Measurements from ENCODE around the gene TMEM94.
A peak's percentile ranks its signal among the peaks of the same experiment; 100 is the strongest.

The TMEM94 gene

DNA sequence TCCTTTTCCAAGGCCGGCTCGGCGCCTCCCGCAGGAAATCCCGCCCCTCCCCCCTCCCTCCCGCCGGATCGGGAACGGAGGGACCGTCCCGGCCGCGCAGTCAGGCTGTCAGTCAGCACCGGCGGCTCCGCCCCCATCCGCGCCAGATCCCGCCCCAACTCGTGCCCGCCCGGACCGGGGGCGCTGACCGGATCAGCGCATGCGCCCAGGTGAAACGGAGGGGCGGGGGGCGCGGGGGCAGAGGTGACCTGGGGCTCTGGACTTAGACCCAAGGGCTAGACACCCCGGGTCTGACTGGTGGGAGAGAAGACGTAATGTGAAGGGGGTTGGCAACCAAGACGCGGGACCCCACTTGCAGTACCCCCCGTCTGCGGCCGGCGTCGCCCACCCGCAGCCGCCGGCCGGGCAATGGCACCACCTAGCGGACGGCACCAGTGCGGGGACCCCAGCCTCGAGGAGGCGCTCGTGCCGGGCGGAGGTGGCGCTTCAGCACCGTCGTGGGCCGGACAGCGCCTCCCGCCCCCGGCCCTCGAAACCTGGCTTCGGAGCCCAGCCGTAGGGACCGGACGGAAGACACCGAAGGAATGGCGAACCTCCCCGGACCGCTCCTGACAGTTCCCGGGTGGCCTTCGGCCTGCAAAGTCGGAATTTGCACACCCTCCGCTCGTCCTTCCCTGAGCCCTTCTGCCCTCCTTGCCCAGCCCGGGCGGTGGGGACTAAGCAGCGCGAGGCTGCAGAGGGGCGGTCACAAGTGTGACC, 59.2 kb downstream of the TMEM94 start, which contains the start of gene CASKIN2:
Gene CASKIN2, minus strand, starts transcription at position 42 of the 759 bp plus-strand sequence. CDS start 1,733 bp downstream, outside the sequence.
- Histone ChIP-seq H3K27me3 (ENCODE audit: control insufficient read depth in 3 of 3, insufficient read depth in 3 of 3, low read depth in 1 of 3, low read length in 3 of 3) (no peaks in the 10 kb centered on the region), H2BK120ac (ENCODE audit: low read depth, low read length) (no peak within 1 kb of the TSS), H2BK5ac (ENCODE audit: low read length) (peak within 1 kb of the TSS; percentile 99), H3K4me1 (ENCODE audit: control insufficient read depth in 2 of 2, insufficient read depth in 1 of 2, low read depth in 1 of 2, low read length in 2 of 2) (peaks cover 12 to 18% of the 10 kb centered on the region in 2 donors), H3K4me2 (ENCODE audit: insufficient read depth, low read length, poor library complexity, severe bottlenecking) (peak within 1 kb of the TSS; percentile 100), H3K23ac (ENCODE audit: low read depth, low read length, poor library complexity) (peak within 1 kb of the TSS; percentile 91), H3K79me1 (ENCODE audit: low read depth, low read length) (peaks cover 24% of the 10 kb centered on the region), H2BK15ac (ENCODE audit: low read length) (peak within 1 kb of the TSS; percentile 89), H3K27ac (replicated peaks; ENCODE audit: low read length) (no peak within 1 kb of the TSS), H3K14ac (ENCODE audit: low read length) (peak within 1 kb of the TSS; percentile 97), H3K18ac (ENCODE audit: low read length) (peak within 1 kb of the TSS; percentile 99), H2AFZ (ENCODE audit: low read length) (peak within 1 kb of the TSS; percentile 99), H3K9ac (ENCODE audit: low read depth, low read length, poor library complexity) (peak within 1 kb of the TSS; percentile 91), H4K91ac (ENCODE audit: low read depth, low read length, poor library complexity) (no peak within 1 kb of the TSS), H3K36me3 (replicated peaks in 1 of 2; ENCODE audit: control insufficient read depth in 2 of 2, insufficient read depth in 2 of 2, low read length in 2 of 2) (peaks cover 21 to 59% of the 10 kb centered on the region in 2 donors), H4K8ac (ENCODE audit: low read depth, low read length) (no peak within 1 kb of the TSS), H3K4me3 (ENCODE audit: low read length in 2 of 2) (peak within 1 kb of the TSS; percentile 67 to 99), H2AK5ac (ENCODE audit: low read depth, low read length) (peak within 1 kb of the TSS; percentile 66), H3K4ac (ENCODE audit: low read length) (no peak within 1 kb of the TSS), H2BK12ac (ENCODE audit: low read length) (peak within 1 kb of the TSS; percentile 22), H3K9me3 (replicated peaks in 1 of 2; ENCODE audit: control insufficient read depth in 2 of 2, insufficient read depth in 1 of 2, low read depth in 1 of 2, low read length in 2 of 2) (no peaks in the 10 kb centered on the region)
- DNase-seq (ENCODE audit: low spot score): peak; percentile 95
- WGBS, 2 donors (ENCODE audit: extremely low coverage in 2 of 2, insufficient read length in 2 of 2, insufficient replicate concordance in 1 of 2): no CpG with 5 or more reads among the region's 78 CpGs

DNA sequence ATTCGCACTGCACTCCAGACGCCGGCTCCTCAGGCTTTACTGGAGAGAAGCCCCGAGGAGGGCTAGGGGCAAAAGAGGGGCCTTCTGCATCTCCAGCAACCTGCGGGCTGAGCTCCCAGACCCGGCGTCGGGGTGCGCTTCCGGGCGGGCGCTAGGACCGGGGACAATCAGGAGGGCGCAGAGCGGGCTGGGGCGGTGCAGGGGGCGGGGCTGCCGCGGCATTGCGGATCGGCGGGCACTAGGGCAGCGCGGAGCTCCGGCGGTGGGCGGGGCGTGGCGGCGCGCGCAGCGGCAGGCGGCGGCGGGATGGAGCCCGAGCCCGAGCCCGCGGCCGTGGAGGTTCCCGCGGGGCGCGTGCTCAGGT, 59.8 kb downstream of the TMEM94 start, which contains the start of gene TSEN54:
Gene TSEN54, plus strand, starts transcription at position 274 of the 364 bp plus-strand sequence. Its CDS starts 33 bp downstream, at position 307.
- peak within 1 kb of the TSS; percentile 41 for H3K27ac ChIP-seq (replicated peaks; ENCODE audit: low read length)
- H4K8ac ChIP-seq (ENCODE audit: low read depth, low read length): no peak within 1 kb of the TSS
- peak within 1 kb of the TSS; percentile 91 for H3K23ac ChIP-seq (ENCODE audit: low read depth, low read length, poor library complexity)
- H3K4ac ChIP-seq (ENCODE audit: low read length): no peak within 1 kb of the TSS
- H2AFZ ChIP-seq (ENCODE audit: low read length): peak within 1 kb of the TSS; percentile 99
- peaks cover 12 to 18% of the 10 kb centered on the region in 2 donors for H3K4me1 ChIP-seq (ENCODE audit: control insufficient read depth in 2 of 2, insufficient read depth in 1 of 2, low read depth in 1 of 2, low read length in 2 of 2)
- no CpG with 5 or more reads among the region's 45 CpGs for WGBS, 2 donors (ENCODE audit: extremely low coverage in 2 of 2, insufficient read length in 2 of 2, insufficient replicate concordance in 1 of 2)
- H3K9ac ChIP-seq (ENCODE audit: low read depth, low read length, poor library complexity): peak within 1 kb of the TSS; percentile 83
- no peak within 1 kb of the TSS for H2BK120ac ChIP-seq (ENCODE audit: low read depth, low read length)
- H3K4me2 ChIP-seq (ENCODE audit: insufficient read depth, low read length, poor library complexity, severe bottlenecking): peak within 1 kb of the TSS; percentile 100
- H3K27me3 ChIP-seq (ENCODE audit: control insufficient read depth in 3 of 3, insufficient read depth in 3 of 3, low read depth in 1 of 3, low read length in 3 of 3): no peaks in the 10 kb centered on the region
- no peak within 1 kb of the TSS for H4K91ac ChIP-seq (ENCODE audit: low read depth, low read length, poor library complexity)
- H2AK5ac ChIP-seq (ENCODE audit: low read depth, low read length): no peak within 1 kb of the TSS
- H3K9me3 ChIP-seq (replicated peaks in 1 of 2; ENCODE audit: control insufficient read depth in 2 of 2, insufficient read depth in 1 of 2, low read depth in 1 of 2, low read length in 2 of 2): no peaks in the 10 kb centered on the region
- peaks cover 24% of the 10 kb centered on the region for H3K79me1 ChIP-seq (ENCODE audit: low read depth, low read length)
- peak; percentile 79 for DNase-seq (ENCODE audit: low spot score)
- peak within 1 kb of the TSS; percentile 93 for H3K18ac ChIP-seq (ENCODE audit: low read length)
- H2BK12ac ChIP-seq (ENCODE audit: low read length): no peak within 1 kb of the TSS
- peak within 1 kb of the TSS; percentile 67 to 99 for H3K4me3 ChIP-seq (ENCODE audit: low read length in 2 of 2)
- H3K36me3 ChIP-seq (replicated peaks in 1 of 2; ENCODE audit: control insufficient read depth in 2 of 2, insufficient read depth in 2 of 2, low read length in 2 of 2): peaks cover 23 to 55% of the 10 kb centered on the region in 2 donors
- no peak within 1 kb of the TSS for H3K14ac ChIP-seq (ENCODE audit: low read length)
- H2BK15ac ChIP-seq (ENCODE audit: low read length): no peak within 1 kb of the TSS
- H2BK5ac ChIP-seq (ENCODE audit: low read length): peak within 1 kb of the TSS; percentile 53

DNA sequence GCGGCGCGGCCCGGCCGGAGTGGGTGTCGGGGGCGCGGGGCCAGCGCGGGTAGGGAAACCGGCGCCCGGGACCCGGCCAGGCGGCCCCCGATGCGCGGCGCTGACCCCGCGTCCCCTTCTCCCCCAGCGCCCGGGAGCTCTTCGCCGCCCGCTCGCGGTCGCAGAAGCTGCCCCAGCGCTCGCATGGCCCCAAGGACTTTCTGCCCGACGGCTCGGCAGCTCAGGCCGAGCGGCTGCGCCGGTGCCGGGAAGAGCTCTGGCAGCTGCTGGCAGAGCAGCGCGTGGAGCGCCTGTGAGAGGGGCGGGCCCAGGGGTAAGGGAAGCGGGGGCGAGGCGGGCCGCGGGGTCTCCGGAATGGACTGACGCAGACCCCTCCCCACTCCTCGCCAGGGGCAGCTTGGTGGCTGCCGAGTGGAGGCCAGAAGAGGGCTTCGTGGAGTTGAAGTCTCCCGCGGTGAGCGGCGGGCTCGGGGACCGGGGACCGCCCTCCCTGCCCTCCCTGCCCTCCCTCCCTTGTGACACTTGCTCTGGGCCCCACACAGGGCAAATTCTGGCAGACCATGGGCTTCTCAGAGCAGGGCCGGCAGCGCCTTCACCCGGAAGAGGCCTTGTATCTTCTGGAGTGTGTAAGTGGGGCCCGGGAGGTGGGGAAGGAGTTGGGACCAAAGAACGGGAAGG, 60.3 kb downstream of the TMEM94 start:
- H2BK12ac ChIP-seq (ENCODE audit: low read length): no peak overlapping the region
- peaks cover 24% of the 10 kb centered on the region for H3K79me1 ChIP-seq (ENCODE audit: low read depth, low read length)
- H3K4me1 ChIP-seq (ENCODE audit: control insufficient read depth in 2 of 2, insufficient read depth in 1 of 2, low read depth in 1 of 2, low read length in 2 of 2): peaks cover 12 to 18% of the 10 kb centered on the region in 2 donors
- peak; percentile 50 for DNase-seq (ENCODE audit: low spot score)
- no peak overlapping the region for H3K4ac ChIP-seq (ENCODE audit: low read length)
- no peak overlapping the region for H2BK120ac ChIP-seq (ENCODE audit: low read depth, low read length)
- H2BK15ac ChIP-seq (ENCODE audit: low read length): no peak overlapping the region
- H3K4me2 ChIP-seq (ENCODE audit: insufficient read depth, low read length, poor library complexity, severe bottlenecking): peak overlapping the region; percentile 94
- no peak overlapping the region for H4K8ac ChIP-seq (ENCODE audit: low read depth, low read length)
- H3K4me3 ChIP-seq (ENCODE audit: low read length in 2 of 2): peak overlapping the region; percentile 67 to 99
- H3K27ac ChIP-seq (replicated peaks; ENCODE audit: low read length): peak overlapping the region; percentile 41
- H3K36me3 ChIP-seq (replicated peaks in 1 of 2; ENCODE audit: control insufficient read depth in 2 of 2, insufficient read depth in 2 of 2, low read length in 2 of 2): peaks cover 25 to 53% of the 10 kb centered on the region in 2 donors
- H2BK5ac ChIP-seq (ENCODE audit: low read length): no peak overlapping the region
- no peaks in the 10 kb centered on the region for H3K9me3 ChIP-seq (replicated peaks in 1 of 2; ENCODE audit: control insufficient read depth in 2 of 2, insufficient read depth in 1 of 2, low read depth in 1 of 2, low read length in 2 of 2)
- H2AFZ ChIP-seq (ENCODE audit: low read length): peak overlapping the region; percentile 99
- H3K9ac ChIP-seq (ENCODE audit: low read depth, low read length, poor library complexity): peak overlapping the region; percentile 83
- H4K91ac ChIP-seq (ENCODE audit: low read depth, low read length, poor library complexity): no peak overlapping the region
- no peaks in the 10 kb centered on the region for H3K27me3 ChIP-seq (ENCODE audit: control insufficient read depth in 3 of 3, insufficient read depth in 3 of 3, low read depth in 1 of 3, low read length in 3 of 3)
- H2AK5ac ChIP-seq (ENCODE audit: low read depth, low read length): no peak overlapping the region
- H3K14ac ChIP-seq (ENCODE audit: low read length): no peak overlapping the region
- WGBS, 2 donors (ENCODE audit: extremely low coverage in 2 of 2, insufficient read length in 2 of 2, insufficient replicate concordance in 1 of 2): no CpG with 5 or more reads among the region's 65 CpGs
- peak overlapping the region; percentile 93 for H3K18ac ChIP-seq (ENCODE audit: low read length)
- peak overlapping the region; percentile 80 for H3K23ac ChIP-seq (ENCODE audit: low read depth, low read length, poor library complexity)

Data from neuronal stem cell (in vitro differentiated cells).